Measurements from ENCODE around the gene CD59. TPM values are rescaled to one million over a fixed set of nuclear protein-coding genes. Genes with fewer than 3 reads are reported as not detected.

The CD59 gene
- total and polyA plus RNA-seq, 10 of the 15 experiments (the other 5 are each of a cell fraction or from before 2014, with no cell fraction given) = 55.5 to 256 (median 181) TPM

DNA sequence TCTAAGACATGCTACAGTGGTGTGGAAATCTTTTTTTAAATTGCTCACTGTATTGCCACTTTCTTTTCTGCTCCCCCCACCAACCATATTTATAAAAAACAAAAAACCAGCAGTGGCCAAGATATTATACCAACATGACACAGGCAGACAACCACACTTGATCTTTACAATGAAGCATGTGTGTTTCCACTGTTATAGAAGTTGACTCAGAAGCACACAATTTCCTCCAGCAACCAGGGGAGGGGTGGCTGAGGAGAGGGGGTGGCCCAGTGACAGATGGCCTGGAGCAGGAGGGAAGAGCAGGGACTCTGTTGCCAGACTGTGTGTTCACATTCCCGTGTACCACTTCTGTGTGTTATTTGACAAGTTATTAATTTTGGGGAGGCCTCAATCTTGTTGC, 14.8 kb downstream of the CD59 start:
- FAIRE-seq = no peak
- Histone ChIP-seq H3K4me2 (ENCODE audit: control insufficient read depth, insufficient read depth) (no peak overlapping the region), H3K9ac (ENCODE audit: control insufficient read depth, insufficient read depth, low read length) (no peak overlapping the region), H2AFZ (ENCODE audit: control insufficient read depth, low read depth, low read length) (no peak overlapping the region), H3K79me2 (ENCODE audit: control insufficient read depth, insufficient read depth, low read length) (peaks cover 32% of the 10 kb centered on the region), H3K36me3 (ENCODE audit: control insufficient read depth in 2 of 2, insufficient read depth in 2 of 2, low read length in 1 of 2) (peaks cover 19 to 21% of the 10 kb centered on the region in 2 experiments; a peak in 3 of 4 replicates), H3K4me1 (ENCODE audit: control insufficient read depth, insufficient read depth, low read length) (peaks cover 24% of the 10 kb centered on the region), H3K27me3 (replicated peaks in 1 of 2; ENCODE audit: control insufficient read depth in 2 of 2, insufficient read depth in 2 of 2, low read length in 1 of 2) (no peaks in the 10 kb centered on the region), H3K9me3 (replicated peaks; ENCODE audit: control insufficient read depth, insufficient read depth, low read length) (no peaks in the 10 kb centered on the region), H3K27ac (ENCODE audit: control insufficient read depth, insufficient read depth) (no peak overlapping the region), H3K4me3 (no peak overlapping the region), H4K20me1 (ENCODE audit: control insufficient read depth, insufficient read depth) (peaks cover 2% of the 10 kb centered on the region; the same call in 1 of the 2 replicates)
- WGBS (ENCODE audit: insufficient coverage, insufficient replicate concordance, low lambda C conversion rate, missing lambda C conversion rate) = 100% methylated on average over 1 of the region's 1 CpG
- TF ChIP-seq ASH2L (IDR thresholded peaks at IDR 0.05; ENCODE audit: borderline replicate concordance, low read depth) = no peak
- TF ChIP-seq SMC3 (IDR thresholded peaks at IDR 0.05; ENCODE audit: borderline replicate concordance, low read length) = no peak
- TF ChIP-seq SKIL (IDR thresholded peaks at IDR 0.05; ENCODE audit: low read depth, poor library complexity, severe bottlenecking) = no peak
- no peak for TF ChIP-seq SMAD5 (IDR thresholded peaks at IDR 0.05; ENCODE audit: low read depth)
- TF ChIP-seq SREBF1 (IDR thresholded peaks at IDR 0.05; ENCODE audit: low read length) = no peak
- TF ChIP-seq MAX (IDR thresholded peaks at IDR 0.05; ENCODE audit: low read depth, low read length) = no peak
- TF ChIP-seq JUND (IDR thresholded peaks at IDR 0.05; ENCODE audit: low read depth, low read length) = no peak
- TF ChIP-seq WRNIP1 (IDR thresholded peaks at IDR 0.05; ENCODE audit: borderline replicate concordance, low read depth, low read length) = no peak
- no peak for TF ChIP-seq ATF3 (IDR thresholded peaks at IDR 0.05; ENCODE audit: borderline replicate concordance, extremely low read depth, low read depth, low read length)
- TF ChIP-seq, protein P1, sequence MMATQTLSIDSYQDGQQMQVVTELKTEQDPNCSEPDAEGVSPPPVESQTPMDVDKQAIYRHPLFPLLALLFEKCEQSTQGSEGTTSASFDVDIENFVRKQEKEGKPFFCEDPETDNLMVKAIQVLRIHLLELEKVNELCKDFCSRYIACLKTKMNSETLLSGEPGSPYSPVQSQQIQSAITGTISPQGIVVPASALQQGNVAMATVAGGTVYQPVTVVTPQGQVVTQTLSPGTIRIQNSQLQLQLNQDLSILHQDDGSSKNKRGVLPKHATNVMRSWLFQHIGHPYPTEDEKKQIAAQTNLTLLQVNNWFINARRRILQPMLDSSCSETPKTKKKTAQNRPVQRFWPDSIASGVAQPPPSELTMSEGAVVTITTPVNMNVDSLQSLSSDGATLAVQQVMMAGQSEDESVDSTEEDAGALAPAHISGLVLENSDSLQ (IDR thresholded peaks at IDR 0.05) = no peak
- no peak for TF ChIP-seq STAT3 (IDR thresholded peaks at IDR 0.05; ENCODE audit: low read depth, low read length)
- no peak for ATAC-seq
- ChIA-PET CTCF (interaction anchor here (1.1 to 2.3 kb wide), 2 partner anchors 12 to 21 kb away, joined by 6 to 10 read pairs; no protein-coding TSS in a partner anchor), SMC1A (ENCODE audit: uncharacterized antibody, unreplicated experiment) (interaction anchor here (1.3 to 1.8 kb wide), 3 partner anchors 12 to 22 kb away, joined by 3 to 7 read pairs (median 3); no protein-coding TSS in a partner anchor), RAD21 (ENCODE audit: unreplicated experiment) (interaction anchor here (0.7 to 8.6 kb wide), 3 partner anchors 15 to 21 kb away, joined by 3 to 158 read pairs (median 4); partner anchors contain the start of gene CD59), POLR2A (no interaction called here)
- DNase-seq (ENCODE audit: low read depth, low spot score) = no peak
- no TSS peak for BruUV-seq (replicated peaks)
- in situ Hi-C loops (cut with MboI) = no loop called here
- intact Hi-C loops (cut with micrococcal nuclease; ENCODE audit: unreplicated experiment) = no loop called here
